ENCODE measurements around the gene SLC25A23.

GRCh38 chr19:6440905-6441304 is 18.7 kb downstream of the SLC25A23 start:
- TF ChIP-seq EZH2phosphoT487 (IDR thresholded peaks at IDR 0.05; ENCODE audit: insufficient read depth, low read depth) (no peak), EZH2 (IDR thresholded peaks at IDR 0.05; ENCODE audit: insufficient read depth, poor library complexity, severe bottlenecking) (no peak)

Measured in GM23248 (cell line).